ENCODE results near the gene CELF2.
"Not testable (repeated sequence)": the region's sequence is repeated elsewhere in the genome, so short reads cannot be mapped to it uniquely, and the experiment has no call there.

CELF2 gene

DNA sequence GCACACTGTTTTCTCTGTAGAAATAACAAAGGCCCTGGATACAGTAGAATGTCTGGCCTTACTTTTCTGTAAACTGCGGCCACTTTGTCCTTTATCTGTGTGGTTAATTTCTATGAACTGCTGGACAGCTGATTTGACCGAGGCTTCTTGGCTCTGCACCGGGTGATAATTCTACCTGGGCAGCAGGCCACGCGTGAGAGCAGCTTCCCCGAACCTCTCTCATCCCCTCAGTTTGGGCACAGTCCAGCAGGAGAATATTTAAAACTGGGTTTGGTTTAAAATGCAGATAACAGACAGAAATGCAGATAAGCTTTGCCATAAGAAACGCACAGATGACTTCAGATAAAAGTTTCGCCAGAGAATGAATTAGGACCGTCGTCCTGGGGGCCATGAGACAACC, 81.0 kb downstream of the CELF2 start:
- no peak for DNase-seq

DNA sequence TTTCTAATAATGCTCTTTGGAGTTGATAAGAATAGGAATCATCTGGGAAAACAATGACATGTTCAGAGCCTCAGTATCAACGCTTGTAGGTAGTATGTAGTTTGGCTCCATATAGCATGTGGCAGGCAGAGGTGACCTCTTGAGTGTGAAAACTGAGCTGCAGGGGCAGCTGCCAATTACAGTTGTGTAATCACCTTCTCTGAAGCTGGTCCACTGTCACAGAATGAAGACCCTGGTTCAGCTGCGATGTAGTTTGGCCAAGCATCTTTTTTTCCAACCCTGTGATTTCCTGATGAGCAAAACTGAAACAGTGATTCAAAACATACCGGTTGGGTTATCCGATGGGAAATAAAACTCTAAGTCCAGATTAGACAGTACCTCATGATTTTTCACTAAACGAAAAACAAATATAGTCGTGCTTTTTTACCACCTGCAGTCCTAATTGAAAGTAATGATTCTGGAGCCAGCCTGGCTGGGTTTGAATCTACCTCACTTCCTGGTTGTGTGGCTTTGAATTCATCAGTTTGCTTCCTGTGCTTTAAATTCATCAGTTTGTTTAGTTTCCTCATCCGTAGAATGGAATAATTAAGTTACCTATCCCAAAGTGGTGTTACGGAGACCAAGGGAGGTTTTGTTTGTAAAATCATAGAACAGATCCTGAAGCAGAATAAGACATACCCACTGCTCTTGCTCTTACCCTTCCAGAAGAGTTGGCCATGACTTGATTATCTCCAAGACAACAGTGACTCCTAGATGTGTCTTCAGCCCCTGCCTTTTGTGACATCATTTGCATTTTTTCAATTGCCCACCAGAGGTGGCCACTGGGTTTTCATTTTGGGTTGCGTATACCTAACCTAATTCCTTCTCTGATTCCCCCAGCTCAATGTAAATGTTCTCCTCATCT, 87.4 kb downstream of the CELF2 start:
- no peak for DNase-seq

DNA sequence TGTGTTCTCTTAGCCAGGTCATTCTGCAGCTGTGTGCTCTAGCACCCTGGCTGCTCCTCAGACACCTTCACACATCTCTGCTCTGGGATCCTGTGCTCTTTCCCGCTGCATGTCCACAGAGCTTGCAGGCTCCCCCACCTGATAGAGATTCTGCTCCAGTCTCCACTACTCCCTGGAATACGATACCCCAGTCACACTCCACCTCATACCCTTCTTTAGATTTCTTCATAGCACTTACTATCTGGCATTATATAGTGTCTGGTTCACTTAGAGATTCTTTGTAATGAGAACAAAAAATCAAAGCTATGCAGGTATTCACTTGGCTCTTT, 88.0 kb downstream of the CELF2 start:
- no peak for DNase-seq

DNA sequence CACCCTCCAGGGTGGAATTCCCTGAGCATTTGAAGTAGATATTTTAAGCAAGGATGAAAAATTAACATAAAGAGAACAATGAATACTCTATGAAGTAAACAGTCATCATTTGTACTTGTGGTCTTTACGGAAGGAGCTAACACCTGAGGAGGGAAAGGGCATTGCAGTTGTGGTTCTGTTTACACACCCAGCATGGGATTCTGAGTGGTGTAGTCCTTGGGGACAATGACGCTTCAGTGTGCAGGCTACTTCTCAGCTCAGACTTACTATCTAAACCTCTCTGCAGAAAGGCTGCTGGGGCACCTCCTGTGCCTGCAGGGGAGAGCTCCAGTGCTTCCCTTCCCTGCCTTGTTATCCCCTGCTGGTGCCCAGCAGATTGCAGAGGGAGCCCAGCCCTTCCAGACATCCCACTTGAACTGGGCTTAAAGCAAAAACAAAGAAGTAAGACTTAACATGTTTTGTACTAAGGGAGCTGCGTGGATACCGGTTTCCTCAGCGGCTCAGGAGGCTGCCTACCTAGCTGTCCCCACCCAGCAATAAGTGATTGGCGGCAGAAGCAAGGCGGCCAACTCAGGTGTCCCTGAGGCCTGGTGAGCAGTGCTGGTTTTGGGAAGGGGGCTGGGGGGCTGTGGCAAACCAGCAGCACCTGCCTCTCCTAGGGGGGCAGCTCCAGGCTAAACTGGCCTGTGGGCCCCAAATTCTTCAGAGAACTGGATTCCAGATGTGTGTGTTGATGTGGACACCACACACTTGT, 89.1 kb downstream of the CELF2 start:
- no peak for DNase-seq

DNA sequence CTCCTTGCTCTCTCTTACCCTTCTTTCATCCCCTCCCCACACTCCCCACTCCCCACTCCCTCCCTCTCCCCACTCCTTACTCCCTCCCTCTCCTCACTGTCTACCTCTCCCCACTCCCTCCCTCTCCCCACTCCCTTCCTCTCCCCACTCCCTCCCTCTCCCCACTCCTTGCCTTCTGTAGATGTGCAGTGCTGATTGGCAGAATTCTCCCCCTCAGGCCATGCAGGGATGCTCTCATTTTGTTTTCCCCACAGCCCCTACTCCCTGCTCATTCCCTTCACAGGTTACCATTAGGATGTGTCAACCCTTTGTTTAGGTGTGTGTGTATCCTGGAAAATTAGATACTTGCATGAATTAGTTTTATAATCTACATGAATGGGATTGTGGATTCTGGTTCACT, 90.3 kb downstream of the CELF2 start:
- DNase-seq, result no peak

DNA sequence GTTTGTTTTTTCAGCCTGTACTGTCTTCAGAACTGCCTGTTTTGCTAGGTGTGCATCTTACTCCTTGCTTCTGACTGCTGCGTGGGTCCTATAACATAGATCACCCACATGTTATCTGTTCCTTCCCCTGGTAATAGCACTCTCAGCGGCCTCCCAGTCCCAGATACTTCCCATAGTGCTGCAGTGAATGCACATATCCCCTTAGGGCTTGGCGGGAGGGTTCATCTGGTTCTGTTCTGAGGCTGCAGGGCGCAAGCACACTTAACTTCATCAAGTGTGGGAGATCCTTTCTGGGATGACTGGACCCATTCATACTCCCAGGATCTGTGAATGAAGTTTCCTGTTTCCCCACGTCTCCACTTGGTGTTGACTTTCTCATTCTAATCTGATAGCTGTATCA, 90.7 kb downstream of the CELF2 start:
- no peak for DNase-seq

DNA sequence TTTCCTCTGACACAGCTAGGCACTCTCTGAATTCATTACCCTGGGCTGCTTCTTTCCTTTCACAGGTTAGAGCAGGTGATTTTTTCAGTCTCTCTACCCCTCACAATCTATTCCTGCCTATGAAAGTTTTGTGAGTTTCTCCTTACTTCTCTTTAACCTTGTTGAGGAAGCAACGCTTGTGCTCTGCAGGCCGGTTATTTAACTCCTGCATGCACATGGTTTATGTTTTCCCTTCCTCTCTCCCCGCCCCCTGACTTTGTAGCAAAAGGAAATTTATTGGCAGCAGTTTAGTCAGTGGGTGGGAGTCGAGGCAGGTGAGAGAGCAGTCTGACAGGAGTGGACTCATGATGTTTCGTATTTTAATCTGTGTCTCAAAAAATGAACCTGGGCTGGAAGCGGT, 91.9 kb downstream of the CELF2 start:
- no peak for DNase-seq

DNA sequence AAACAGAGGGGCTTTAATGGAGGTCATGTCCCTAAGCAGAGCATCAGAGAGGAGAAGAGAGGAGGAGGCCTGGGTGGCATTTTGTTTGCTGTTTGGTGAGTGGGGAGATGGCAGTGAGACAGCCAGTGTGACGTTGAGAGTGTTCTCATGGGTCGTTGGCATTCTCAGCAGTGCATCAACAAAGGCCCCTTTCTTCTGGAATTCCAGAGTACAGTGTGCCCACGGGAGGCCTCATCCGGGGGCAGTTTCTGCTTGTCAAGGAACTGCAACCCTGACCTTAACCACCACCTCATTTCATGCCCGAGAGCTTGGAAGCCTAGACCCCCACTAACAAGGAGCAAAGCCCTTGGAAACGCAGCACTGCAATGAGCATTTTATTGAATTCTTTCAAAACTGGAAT, 92.9 kb downstream of the CELF2 start:
- no peak for DNase-seq

DNA sequence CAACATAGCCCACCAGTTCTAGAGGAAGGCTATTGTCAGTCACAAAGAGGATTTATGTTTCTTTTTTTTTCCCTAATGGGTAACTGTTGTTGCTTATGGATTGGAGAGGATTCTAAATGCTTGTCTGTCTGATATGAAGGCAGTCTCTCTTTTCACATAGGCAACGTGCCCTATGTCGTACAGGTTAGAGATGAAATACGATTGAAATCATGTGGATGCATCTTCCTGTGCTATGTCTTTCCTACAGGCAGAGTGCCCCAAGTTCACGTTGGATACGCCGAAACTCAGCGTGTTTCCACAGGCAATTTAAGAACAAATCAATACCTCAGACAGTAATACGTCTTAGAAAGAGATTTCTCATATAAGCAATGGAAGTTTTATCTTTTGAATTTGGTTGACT, 93.8 kb downstream of the CELF2 start:
- DNase-seq, result no peak

DNA sequence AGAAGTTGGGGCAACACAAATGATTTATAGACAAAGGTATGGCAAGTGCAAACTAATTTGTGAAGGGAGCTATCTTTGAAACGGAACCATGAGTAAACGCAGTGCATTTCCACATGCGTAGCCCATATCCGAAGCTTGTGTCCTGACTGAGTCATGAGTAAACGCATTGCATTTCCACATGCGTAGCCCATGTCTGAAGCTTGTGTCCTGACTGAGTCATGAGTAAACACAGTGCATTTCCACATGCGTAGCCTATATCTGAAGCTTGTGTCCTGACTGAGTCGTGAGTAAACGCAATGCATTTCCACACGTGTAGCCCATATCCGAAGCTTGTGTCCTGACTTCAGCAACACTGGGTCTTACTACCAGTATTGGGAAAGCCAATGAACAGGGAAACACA, 95.0 kb downstream of the CELF2 start:
- DNase-seq, result no peak

DNA sequence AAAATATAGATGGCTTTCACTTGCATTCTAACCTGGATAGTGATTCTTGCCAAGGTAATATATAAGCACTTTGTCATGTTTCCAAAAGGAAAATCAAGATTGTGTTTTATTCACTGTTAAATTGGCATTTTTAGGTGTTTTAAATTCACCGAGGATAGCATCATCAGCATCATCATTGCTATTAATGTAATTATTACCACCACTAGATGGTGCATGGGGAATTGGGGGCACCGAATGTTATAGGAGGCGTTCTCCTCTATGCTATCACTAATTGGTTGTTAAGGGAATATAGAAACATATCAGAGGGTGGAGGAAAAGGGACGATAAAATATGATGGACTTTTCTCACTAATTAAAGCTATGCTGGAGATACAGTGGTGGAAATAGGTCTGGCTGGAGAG, 95.5 kb downstream of the CELF2 start:
- DNase-seq, result no peak

DNA sequence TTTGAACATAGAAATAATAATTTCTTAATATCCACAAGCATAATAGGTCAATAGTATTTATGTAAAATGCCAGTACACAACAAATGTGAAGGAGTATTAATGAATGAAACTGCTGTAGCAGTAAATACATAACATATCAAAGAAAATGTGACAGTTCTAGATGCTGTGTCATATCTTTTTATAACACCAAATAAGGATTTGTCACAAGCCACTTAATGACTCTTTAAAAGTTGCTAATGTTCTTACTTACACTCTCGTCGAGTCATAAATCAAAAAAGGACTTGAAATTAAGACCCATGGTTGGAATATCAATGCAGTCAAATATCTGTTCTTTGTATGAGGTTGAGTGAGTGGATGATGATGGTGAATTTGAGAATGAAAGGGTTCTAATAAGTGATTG, 96.6 kb downstream of the CELF2 start:
- DNase-seq, result no peak

DNA sequence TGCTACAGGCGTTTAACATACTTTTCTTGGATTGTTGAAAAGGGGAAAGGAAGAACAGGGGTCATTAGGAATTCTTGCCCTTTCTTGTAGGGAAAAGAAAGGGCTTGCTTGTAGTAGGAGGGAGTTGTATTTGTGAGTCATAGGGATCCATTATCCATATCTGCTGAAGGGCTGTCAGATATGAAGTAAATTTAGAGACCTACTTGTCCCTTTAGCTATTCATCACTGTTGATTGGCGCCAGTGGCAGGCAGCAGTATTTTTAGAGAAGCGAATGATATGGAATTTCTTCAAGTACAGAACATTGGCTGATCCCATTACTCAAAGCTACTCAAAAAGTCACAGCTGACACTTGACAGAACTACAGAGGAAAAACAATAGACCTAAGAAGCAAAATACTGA, 97.7 kb downstream of the CELF2 start:
- no peak for DNase-seq

DNA sequence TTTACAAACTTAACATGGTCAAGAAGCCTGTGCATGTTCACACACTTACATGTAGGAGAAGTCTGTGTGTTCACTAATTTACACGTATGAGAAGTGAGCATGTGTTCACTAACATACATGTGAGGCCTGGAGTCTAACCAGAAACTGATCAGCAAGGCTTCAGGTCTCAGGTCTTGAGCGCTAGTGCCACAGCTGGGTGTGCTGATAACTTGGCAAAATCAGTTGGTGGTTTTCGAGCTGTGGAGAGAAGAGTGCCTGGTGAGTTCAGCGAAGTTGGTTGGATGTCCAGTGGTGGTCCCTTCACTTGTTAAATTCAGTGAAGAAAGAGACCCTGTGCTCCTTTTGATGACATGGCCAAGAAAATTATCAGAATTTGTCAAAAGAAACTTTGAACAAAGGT, 98.7 kb downstream of the CELF2 start:
- no peak for DNase-seq

DNA sequence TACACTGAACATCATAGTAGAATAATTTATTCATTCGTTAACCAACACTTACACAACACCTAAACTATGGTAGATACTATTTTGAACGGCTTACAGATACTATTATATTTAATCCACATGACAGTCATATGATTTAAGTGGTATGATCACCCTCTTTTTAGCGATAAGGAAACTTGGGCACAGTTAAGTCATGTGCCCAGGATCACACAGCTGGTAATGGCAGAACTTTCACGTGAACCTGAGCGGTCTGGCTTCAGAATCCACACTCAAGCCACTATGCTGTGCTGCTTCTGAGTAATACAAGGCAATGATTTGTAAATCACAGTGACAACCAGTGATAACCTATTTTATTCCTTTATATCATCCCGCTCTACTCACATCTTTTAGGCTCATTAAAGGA, 99.1 kb downstream of the CELF2 start:
- DNase-seq, result no peak

DNA sequence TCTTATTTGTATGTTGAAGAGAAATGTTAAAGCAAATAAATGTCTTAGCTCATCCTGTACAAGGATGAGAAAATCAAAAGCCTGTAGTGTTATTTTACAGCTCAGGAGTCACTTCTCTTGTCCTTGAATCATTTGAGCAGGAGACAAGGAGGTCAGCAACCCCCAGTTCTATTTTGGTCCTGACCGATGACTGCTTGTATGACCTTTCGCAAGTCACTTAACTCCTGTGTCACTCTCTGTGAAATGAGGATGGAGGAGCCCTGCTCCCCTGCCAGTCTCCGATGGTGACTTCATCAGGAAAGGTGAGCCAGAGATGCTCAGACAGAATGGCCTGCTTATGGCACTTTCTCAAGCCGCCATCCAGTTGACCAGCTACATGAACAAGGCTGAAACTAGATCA, 101.0 kb downstream of the CELF2 start:
- DNase-seq, result no peak

DNA sequence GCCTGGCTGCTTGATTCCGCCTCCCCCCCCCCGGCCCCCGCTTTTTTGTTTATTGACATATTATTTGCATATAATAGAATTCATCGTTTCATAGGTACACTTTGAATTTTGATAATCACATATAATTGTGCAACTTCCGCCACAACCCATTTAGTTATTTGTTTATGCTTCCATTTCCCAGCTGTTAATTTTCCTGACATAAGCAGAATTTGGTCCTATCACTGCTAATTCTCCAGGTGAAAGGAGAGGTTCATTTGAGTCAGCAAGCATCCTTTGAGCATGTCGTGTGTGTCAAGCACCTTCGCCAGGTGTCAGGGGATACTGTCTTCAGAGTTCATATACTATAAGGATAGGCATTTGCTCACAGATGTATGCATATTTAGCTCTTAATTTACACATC, 102.2 kb downstream of the CELF2 start:
- no peak for DNase-seq

DNA sequence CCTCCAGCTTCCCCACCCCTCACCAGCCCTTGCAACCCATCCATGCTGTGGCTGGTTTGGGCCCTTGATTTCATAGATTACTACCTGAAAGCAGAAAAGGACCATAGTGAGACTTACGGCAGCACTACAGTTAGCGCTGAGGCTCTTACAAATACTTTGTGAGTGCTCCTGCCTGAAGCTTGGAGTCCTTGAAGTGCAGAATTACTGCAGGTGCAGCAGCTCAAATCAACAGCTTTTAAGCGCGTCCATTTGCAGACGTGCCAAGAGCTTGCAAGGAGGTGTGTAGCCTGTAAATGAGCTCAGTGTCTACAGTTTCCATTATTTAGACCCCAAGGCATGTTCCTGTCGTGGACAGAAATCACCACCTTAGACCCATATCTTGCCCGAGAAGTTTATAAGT, 103.0 kb downstream of the CELF2 start:
- DNase-seq, result no peak

DNA sequence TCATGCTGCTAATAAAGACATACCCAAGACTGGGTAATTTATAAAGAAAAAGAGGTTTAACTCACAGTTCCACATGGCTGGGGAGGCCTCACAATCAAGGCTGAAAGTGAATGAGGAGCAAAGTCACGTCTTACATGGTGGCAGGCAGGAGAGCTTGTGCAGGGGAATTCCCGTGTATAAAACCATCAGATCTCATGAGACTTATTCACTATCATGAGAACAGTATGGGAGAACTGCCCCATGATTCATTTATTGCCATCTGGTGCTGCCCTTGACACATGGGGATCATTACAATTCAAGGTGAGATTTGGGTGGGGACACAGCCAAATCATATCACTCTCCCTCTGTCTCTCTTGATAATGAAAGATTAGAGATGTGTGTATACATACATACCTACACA, 106.2 kb downstream of the CELF2 start:
- not testable (repeated sequence) for DNase-seq

DNA sequence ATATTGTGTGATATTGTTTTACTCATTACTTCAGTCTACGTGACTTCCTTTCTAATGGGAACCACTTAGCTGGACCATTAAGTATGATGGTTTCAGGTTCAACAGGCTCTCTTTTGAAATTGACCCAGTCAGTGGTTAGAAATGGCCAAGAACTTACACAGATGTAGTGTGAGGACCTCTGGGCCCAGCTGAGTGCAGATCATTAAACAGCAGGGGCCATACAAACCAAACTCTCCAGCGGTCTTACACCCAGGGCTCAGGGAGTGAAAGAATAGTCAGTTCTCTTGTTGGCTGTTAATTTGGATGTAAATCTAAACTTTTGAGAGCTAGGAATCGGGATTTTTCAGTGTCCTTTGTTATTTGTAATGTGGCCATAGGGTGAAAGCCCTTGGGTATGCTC, 107.3 kb downstream of the CELF2 start:
- DNase-seq, result no peak

DNA sequence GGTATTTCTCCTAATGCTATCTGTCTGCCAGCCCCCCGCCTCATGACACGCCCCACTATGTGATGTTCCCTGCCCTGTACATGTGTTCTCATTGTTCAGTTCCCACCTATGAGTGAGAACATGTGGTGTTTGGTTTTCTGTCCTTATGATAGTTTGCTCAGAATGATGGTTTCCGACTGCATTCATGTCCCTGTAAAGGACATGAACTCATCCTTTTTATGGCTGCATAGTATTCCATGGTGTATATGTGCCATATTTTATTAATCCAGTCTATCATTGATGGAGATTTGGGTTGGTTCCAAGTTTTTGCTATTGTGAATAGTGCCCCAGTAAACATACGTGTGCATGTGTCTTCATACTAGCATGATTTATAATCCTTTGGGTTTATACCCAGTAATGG, 109.3 kb downstream of the CELF2 start:
- not testable (repeated sequence) for DNase-seq

DNA sequence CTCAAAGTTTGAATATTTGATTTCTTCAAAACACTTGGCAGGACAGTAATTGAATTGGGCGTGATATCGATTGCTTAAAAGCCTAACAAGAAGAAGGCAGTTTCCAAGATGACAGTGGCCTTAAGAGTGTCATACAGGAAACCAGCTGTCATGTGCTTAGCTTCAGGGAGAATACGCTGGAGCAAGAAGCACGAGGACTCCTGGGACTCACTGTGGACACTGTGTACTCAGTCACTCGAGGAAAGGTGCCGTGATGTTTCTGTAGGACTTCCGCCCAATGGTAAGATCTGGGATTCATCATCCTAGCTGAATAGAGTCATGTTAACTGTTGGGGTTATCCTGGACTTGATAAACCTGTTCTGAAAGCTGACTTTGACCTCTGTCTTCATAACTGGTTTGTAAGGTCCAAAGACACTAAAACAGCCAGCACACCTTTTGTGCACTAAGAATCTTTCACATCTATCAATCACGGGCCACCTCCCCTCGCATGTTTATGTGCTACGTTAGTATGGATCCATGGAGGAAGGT, 113.5 kb downstream of the CELF2 start:
- DNase-seq, result no peak

DNA sequence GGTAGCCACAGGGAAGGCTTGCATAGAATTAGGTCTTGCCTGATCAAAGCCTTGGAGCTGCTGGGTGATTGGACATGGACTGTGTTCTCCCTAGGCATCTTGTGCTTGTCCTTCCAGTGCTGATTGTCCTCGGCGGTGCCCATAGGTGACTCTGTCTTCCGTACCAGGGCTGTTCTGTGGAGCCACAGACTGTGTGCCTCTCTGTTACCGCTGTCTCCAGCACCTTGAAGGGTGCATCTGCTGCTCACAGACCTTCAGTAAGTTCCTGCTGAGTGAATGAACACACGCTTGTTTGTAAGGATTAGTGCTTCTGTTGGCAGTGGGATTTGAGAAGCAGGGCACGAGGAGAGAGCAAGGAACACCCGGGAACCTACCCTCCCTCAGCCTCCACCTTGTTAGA, 116.7 kb downstream of the CELF2 start:
- DNase-seq, result no peak

DNA sequence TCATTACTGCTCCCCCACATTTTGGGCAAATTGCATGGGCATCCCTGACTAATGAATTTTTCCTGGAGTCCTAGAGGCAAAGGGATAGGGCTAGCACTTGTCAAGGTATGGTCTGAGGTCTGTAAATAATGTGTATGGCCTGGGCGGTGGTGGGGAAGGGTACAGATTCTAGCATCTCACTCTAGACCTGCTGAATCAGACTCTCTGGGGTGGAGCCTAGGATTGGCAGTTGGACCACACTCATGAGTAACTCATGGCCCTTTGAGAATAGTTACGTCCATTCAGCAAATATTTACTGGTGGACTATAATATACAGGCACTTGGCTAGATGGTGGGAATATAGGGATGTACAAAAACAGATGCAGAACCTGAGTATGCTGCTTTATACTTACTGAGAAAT, 118.0 kb downstream of the CELF2 start:
- DNase-seq, result no peak

Data from activated CD4-positive, alpha-beta T cell treated with anti-CD3 and anti-CD28 coated beads, Interleukin-2, amount 50 U/mL, for 48 hours (primary cell).